Subcutaneous abdominal adipose tissue (tissue), 5 donors: ENCODE results near the gene DDX19B.
"Not testable (repeated sequence)": the region's sequence is repeated elsewhere in the genome, so short reads cannot be mapped to it uniquely, and the experiment has no call there.

ENCODE experiments used
- H3K27ac ChIP-seq: one replicate; pipeline ENCODE4 v1.7.0; 2013; ENCODE audit warnings: low read depth, mild to moderate bottlenecking, inconsistent platforms, low read length, moderate library complexity
- H3K27me3 ChIP-seq, 5 donors: one replicate each; pipeline ENCODE4 v1.7.0; 2013; ENCODE audit warnings: low read length in 5 of 5, inconsistent platforms in 1 of 5; ENCODE audit not compliant: control insufficient read depth in 5 of 5, insufficient read depth in 4 of 5
- H3K36me3 ChIP-seq, 5 donors: one replicate each; pipeline ENCODE4 v1.7.0; 2013; ENCODE audit warnings: low read length in 5 of 5; ENCODE audit not compliant: control insufficient read depth in 5 of 5, insufficient read depth in 5 of 5
- H3K4me1 ChIP-seq, 5 donors: one replicate each; pipeline ENCODE4 v1.7.0; 2013; ENCODE audit warnings: low read length in 5 of 5, mild to moderate bottlenecking in 3 of 5, moderate library complexity in 1 of 5; ENCODE audit not compliant: control insufficient read depth in 5 of 5, insufficient read depth in 5 of 5
- H3K4me3 ChIP-seq, 5 donors: one replicate each; pipeline ENCODE4 v1.7.0; 2013; ENCODE audit warnings: low read length in 5 of 5, low read depth in 1 of 5
- H3K9ac ChIP-seq, 5 donors: one replicate each; pipeline ENCODE4 v1.7.0; 2013; ENCODE audit warnings: low read length in 5 of 5, mild to moderate bottlenecking in 4 of 5, moderate library complexity in 3 of 5
- H3K9me3 ChIP-seq, 5 donors: one replicate each; pipeline ENCODE4 v1.7.0; 2013; ENCODE audit warnings: low read length in 5 of 5; ENCODE audit not compliant: control insufficient read depth in 5 of 5
- donor health status: healthy.
- donor health status: healthy.
- donor health status: healthy.
- donor health status: healthy.
- donor health status: healthy.

DDX19B gene

GRCh38 chr16:70345840-70346239, 46.9 kb downstream of the DDX19B start:
- H3K4me3 ChIP-seq: peak overlapping the region; percentile 91 to 98 (median 94)
- H3K9ac ChIP-seq: peak overlapping the region in 4 of 5 donors; percentile 4 to 100 (median 98)
- no peaks in the 10 kb centered on the region for H3K27me3 ChIP-seq
- peaks cover 5 to 36% (median 32%) of the 10 kb centered on the region in 5 donors for H3K4me1 ChIP-seq
- peaks cover 0 to 3% (median 2%) of the 10 kb centered on the region in 5 donors for H3K36me3 ChIP-seq
- peak overlapping the region; percentile 96 for H3K27ac ChIP-seq
- H3K9me3 ChIP-seq: no peaks in the 10 kb centered on the region

GRCh38 chr16:70348991-70349390, 50.0 kb downstream of the DDX19B start:
- Histone ChIP-seq H3K9me3 (no peaks in the 10 kb centered on the region), H3K36me3 (peaks cover 7 to 14% (median 8%) of the 10 kb centered on the region in 5 donors), H3K27me3 (no peaks in the 10 kb centered on the region), H3K9ac (peak overlapping the region in 2 of 5 donors; percentile 41 to 57), H3K27ac (no peak overlapping the region), H3K4me1 (peaks cover 5 to 36% (median 32%) of the 10 kb centered on the region in 5 donors), H3K4me3 (no peak overlapping the region)

- H3K9me3 ChIP-seq: no peaks in the 10 kb centered on the region
- H3K4me3 ChIP-seq: no peak overlapping the region
- no peak overlapping the region for H3K9ac ChIP-seq
- H3K27me3 ChIP-seq: no peaks in the 10 kb centered on the region
- peaks cover 5 to 36% (median 32%) of the 10 kb centered on the region in 5 donors for H3K4me1 ChIP-seq
- H3K27ac ChIP-seq: no peak overlapping the region
- peaks cover 7 to 14% (median 8%) of the 10 kb centered on the region in 5 donors for H3K36me3 ChIP-seq
Observed at GRCh38 chr16:70349783-70350182, 50.8 kb downstream of the DDX19B start.

- Histone ChIP-seq H3K36me3 (peaks cover 18 to 92% (median 76%) of the 10 kb centered on the region in 5 donors), H3K27ac (no peak overlapping the region), H3K9me3 (no peaks in the 10 kb centered on the region), H3K4me1 (no peaks in the 10 kb centered on the region), H3K9ac (no peak overlapping the region), H3K4me3 (no peak overlapping the region), H3K27me3 (no peaks in the 10 kb centered on the region)
Observed at GRCh38 chr16:70359552-70359951, 60.6 kb downstream of the DDX19B start.

GRCh38 chr16:70364399-70364798, 65.4 kb downstream of the DDX19B start:
- no peak overlapping the region for H3K4me3 ChIP-seq
- H3K27ac ChIP-seq: no peak overlapping the region
- no peaks in the 10 kb centered on the region for H3K4me1 ChIP-seq
- peaks cover 14 to 91% (median 74%) of the 10 kb centered on the region in 5 donors for H3K36me3 ChIP-seq
- no peaks in the 10 kb centered on the region for H3K27me3 ChIP-seq
- no peaks in the 10 kb centered on the region for H3K9me3 ChIP-seq
- no peak overlapping the region for H3K9ac ChIP-seq

GRCh38 chr16:70370145-70370544, 71.2 kb downstream of the DDX19B start:
- H3K9me3 ChIP-seq, H3K4me1 ChIP-seq, H3K4me3 ChIP-seq, H3K27ac ChIP-seq, H3K27me3 ChIP-seq, H3K9ac ChIP-seq: not testable (repeated sequence)
- peaks cover 9 to 78% (median 58%) of the 10 kb centered on the region in 5 donors for H3K36me3 ChIP-seq

- no peak overlapping the region for H3K4me3 ChIP-seq
- no peak overlapping the region for H3K9ac ChIP-seq
- H3K27me3 ChIP-seq: no peaks in the 10 kb centered on the region
- H3K27ac ChIP-seq: no peak overlapping the region
- H3K9me3 ChIP-seq: no peaks in the 10 kb centered on the region
- peaks cover 8 to 78% (median 53%) of the 10 kb centered on the region in 5 donors for H3K36me3 ChIP-seq
- no peaks in the 10 kb centered on the region for H3K4me1 ChIP-seq
Observed at GRCh38 chr16:70370924-70371323, 71.9 kb downstream of the DDX19B start.

- Histone ChIP-seq H3K9me3 (no peaks in the 10 kb centered on the region), H3K4me1 (no peaks in the 10 kb centered on the region)
Observed at GRCh38 chr16:70372921-70373728, 74.1 kb downstream of the DDX19B start.

GRCh38 chr16:70374213-70374612, 75.2 kb downstream of the DDX19B start:
- Histone ChIP-seq H3K36me3 (peaks cover 8 to 56% (median 39%) of the 10 kb centered on the region in 5 donors), H3K9me3 (no peaks in the 10 kb centered on the region), H3K27ac (no peak overlapping the region), H3K27me3 (no peaks in the 10 kb centered on the region), H3K9ac (no peak overlapping the region), H3K4me1 (no peaks in the 10 kb centered on the region), H3K4me3 (no peak overlapping the region)

More at GRCh38 chr16:70372921-70373728, 74.1 kb downstream of the DDX19B start:
- H3K36me3 ChIP-seq: peaks cover 8 to 64% (median 44%) of the 10 kb centered on the region in 5 donors
- H3K27ac ChIP-seq: no peak overlapping the region
- H3K4me3 ChIP-seq: no peak overlapping the region
- no peak overlapping the region for H3K9ac ChIP-seq
- H3K27me3 ChIP-seq: no peaks in the 10 kb centered on the region
